Measurements from ENCODE around the gene LASP1. TPM values are rescaled to one million over a fixed set of nuclear protein-coding genes. Genes with fewer than 3 reads are reported as not detected.

Gene LASP1
- total RNA-seq, 4 donors from 2014 or later, result 69.3 to 77.5 (median 71.1) TPM

GRCh38 chr17:38871247-38872015 lies 1.6 kb downstream of the LASP1 start:
- 28 to 37% methylated on average over 11 of the region's 11 CpGs for WGBS, 2 donors
- intact Hi-C loops (cut with DNase I), result no loop called here
- TF ChIP-seq POLR2A (IDR thresholded peaks at IDR 0.05), result peak in 1 of 2 donors; percentile 7
- TF ChIP-seq CTCF (IDR thresholded peaks at IDR 0.05), result no peak
- Histone ChIP-seq H3K27ac (peak overlapping the region; percentile 92 to 98 (median 95)), H3K4me3 (replicated peaks in 1 of 3) (peak overlapping the region in 2 of 3 donors; percentile 87 to 99), H3K9me3 (no peaks in the 10 kb centered on the region), H3K27me3 (no peaks in the 10 kb centered on the region), H3K36me3 (no peaks in the 10 kb centered on the region), H3K4me1 (peaks cover 40 to 60% of the 10 kb centered on the region in 2 donors)
- DNase-seq, result peak; percentile 43 to 47

- intact Hi-C loops (cut with DNase I), result no loop called here
- Histone ChIP-seq H3K9me3 (no peaks in the 10 kb centered on the region), H3K27me3 (no peaks in the 10 kb centered on the region), H3K4me1 (peaks cover 41 to 65% of the 10 kb centered on the region in 2 donors), H3K27ac (peak overlapping the region; percentile 11 to 98 (median 92)), H3K36me3 (no peaks in the 10 kb centered on the region), H3K4me3 (replicated peaks in 1 of 3) (peak overlapping the region in 1 of 3 donors; percentile 87)
- TF ChIP-seq CTCF (IDR thresholded peaks at IDR 0.05), result no peak
- no peak for TF ChIP-seq POLR2A (IDR thresholded peaks at IDR 0.05)
- WGBS, 2 donors, result 46 to 52% methylated on average over 4 to 5 of the region's 5 CpGs
- no peak for DNase-seq
Measured at GRCh38 chr17:38872027-38872511, 2.2 kb downstream of the LASP1 start.

- no peak overlapping the region for H3K4me3 ChIP-seq (replicated peaks in 1 of 3)
- H3K36me3 ChIP-seq, result no peaks in the 10 kb centered on the region
- H3K27ac ChIP-seq, result peak overlapping the region in 2 of 3 donors; percentile 3 to 92
- no peak for DNase-seq
- TF ChIP-seq CTCF (IDR thresholded peaks at IDR 0.05), result no peak
- no peak for TF ChIP-seq POLR2A (IDR thresholded peaks at IDR 0.05)
- H3K9me3 ChIP-seq, result no peaks in the 10 kb centered on the region
- WGBS, 2 donors, result 70 to 71% methylated on average over 9 of the region's 9 CpGs
- intact Hi-C loops (cut with DNase I), result no loop called here
- peaks cover 46 to 72% of the 10 kb centered on the region in 2 donors for H3K4me1 ChIP-seq
- H3K27me3 ChIP-seq, result no peaks in the 10 kb centered on the region
Measured at GRCh38 chr17:38872671-38873385, 3.0 kb downstream of the LASP1 start.

GRCh38 chr17:38873640-38874380 lies 4.0 kb downstream of the LASP1 start:
- intact Hi-C loops (cut with DNase I), result no loop called here
- WGBS, 2 donors, result 68 to 73% methylated on average over 6 to 9 of the region's 9 CpGs
- Histone ChIP-seq H3K4me3 (replicated peaks in 1 of 3) (no peak overlapping the region), H3K36me3 (no peaks in the 10 kb centered on the region), H3K4me1 (peaks cover 47 to 63% of the 10 kb centered on the region in 2 donors), H3K27ac (peak overlapping the region in 2 of 3 donors; percentile 30 to 92), H3K27me3 (no peaks in the 10 kb centered on the region), H3K9me3 (no peaks in the 10 kb centered on the region)
- TF ChIP-seq CTCF (IDR thresholded peaks at IDR 0.05), result no peak
- TF ChIP-seq POLR2A (IDR thresholded peaks at IDR 0.05), result no peak
- no peak for DNase-seq

All from thyroid gland (tissue), 4 donors.